GM18498 (cell line): ENCODE measurements around the gene FGF3.

Source experiments
- ATAC-seq: cut with Tn5 transposase; IDR thresholded peaks from one replicate; pipeline ENCODE4 v1.9.1; 2021; ENCODE audit warnings: mild to moderate bottlenecking, moderate library complexity; ENCODE audit not compliant: unreplicated experiment

Gene FGF3

DNA sequence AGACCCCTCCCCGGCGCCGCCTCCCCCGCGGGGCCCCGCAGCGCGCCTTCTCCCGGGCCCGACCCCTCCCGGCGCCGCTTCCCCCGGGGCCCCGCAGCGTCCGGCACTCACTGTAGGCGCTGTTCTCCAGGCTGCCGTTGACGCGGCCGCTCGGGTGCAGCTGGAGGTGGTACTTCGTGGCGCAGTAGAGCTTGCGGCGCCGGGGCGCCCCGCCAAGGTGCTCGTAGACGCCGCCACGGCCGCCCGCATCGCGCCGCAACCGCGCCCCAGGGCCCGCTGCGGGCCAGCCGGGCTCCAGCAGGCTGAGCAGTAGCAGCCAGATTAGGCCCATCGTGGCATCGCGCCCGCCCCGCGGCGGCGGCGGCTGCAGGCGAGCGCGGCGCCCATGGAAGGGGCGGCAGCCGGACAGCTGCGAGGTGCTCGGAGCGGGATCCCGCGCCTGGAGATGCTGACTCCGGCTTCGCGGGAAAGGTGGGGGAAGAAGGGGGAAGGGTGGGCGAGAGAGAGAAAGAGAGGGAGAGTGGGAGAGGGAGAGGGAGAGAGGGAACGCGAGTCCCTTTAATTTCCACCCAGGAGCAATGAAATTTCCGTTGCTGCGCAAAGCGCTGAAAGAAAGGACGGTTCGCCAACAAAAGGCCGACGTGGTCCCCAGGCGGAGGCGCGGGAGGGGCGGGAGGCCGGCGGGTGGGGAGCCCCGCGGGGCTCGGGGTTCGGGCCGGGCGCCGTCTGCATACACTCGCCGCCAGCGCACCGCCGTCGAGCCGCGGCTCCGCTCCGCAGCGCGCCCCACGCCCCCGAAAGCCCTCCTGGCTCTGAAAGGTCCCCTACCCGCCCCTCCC, at the start of gene FGF3:
FGF3 (minus strand) TSS at position 814 of the 839 bp plus-strand sequence; CDS start at position 331, 483 bp downstream.
- ATAC-seq: no peak

DNA sequence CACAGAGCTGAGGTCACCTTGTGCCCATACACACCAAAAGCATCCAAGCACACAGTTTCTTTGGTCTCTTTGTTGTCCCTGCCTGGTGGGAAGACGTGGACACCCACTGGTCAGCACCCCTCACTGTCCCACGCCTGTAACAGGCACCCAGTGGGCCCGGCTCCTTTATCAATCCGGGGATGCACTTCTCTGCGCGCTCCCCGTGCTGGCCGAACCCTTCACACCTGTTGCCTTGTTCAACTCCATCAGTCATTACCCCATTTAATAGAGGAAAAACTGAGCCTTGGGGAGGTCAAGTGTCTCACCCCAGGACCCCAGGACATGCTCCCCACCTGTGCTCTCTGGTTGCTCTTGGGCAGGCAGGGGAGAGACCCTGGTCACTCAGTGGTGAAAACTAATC, 49.7 kb upstream of the FGF3 start:
- ATAC-seq: no peak

DNA sequence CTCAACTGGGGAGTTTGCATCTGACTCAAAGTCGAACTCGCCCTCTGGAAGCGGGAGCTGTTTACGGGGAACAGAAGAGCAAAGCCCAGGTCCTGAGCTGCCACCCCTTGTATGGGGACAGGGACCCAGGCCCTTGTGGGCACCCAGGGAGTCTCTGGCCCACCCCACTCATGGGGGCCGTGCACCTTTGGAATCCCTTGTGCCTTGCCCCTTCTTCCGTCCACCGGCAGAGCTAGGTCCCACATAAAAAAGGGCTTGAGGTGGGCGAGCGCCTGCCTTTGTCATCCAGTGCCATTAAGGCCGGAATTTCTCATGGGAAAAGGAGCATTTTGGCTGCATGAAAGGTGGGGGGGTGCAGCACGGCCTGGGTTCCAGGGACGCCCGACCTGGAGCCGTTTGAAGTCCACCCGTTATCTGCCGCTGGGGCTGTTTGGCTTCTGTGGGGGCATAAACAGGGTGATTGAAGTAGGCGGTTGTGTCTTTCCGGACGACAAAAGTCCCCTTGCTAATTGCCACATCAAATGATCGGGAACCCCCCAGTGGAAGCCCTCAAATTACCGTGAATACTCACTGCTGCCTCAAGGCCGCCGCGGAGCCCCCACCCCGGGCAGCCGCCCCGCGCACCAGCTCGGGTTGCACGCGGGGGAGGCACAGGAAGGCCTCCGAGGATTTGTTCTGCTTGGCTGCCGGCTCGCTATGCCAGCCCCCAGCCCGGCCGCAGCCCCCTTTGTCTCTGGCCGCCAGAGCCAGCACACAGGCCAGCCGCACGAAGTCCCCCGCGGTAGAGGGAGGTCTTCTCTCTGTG, 49.0 kb upstream of the FGF3 start:
- no peak for ATAC-seq

DNA sequence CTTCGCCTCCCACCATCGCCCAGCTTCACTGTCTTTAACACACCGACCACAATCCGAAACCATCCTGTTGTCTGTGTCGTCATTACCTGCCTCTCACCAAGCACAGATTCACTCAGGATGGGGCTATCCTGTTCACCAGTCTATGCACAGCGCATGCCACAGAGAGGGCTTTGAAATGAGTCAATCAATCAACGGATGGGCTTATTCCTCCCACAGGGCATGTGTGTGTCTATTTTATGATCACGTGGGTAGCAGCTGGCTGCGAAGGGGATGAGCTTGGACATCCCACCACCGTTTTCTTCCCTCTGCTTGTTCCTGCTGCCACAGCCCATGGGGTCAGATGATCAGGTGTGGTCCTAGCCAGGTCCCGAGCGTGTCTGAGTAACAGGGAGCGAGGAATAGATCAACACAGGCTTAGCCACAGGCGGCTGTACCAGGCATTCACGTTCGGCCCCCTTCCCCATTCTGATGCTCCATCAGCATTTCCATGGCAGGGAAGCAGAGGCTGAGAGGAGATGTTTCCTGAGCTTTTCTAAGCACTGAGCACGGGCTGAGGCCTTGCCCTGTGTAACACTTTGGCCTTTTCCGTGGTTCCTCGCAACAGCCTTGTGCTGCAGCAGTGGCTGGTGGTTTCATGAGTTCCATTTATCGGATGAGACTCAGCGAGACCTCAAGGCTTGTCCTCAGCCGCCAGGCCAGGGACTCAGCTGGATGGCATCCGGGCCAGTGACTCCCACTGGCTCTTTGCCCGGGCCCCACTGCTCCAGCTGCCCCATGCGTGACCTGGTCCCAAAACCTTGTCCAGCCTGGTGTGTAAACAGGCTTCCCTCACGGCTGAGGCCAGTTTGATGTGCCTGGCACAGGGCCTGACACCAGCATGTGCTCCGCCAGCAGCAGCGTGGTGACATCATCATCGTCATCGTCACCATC, 48.1 kb upstream of the FGF3 start:
- no peak for ATAC-seq

DNA sequence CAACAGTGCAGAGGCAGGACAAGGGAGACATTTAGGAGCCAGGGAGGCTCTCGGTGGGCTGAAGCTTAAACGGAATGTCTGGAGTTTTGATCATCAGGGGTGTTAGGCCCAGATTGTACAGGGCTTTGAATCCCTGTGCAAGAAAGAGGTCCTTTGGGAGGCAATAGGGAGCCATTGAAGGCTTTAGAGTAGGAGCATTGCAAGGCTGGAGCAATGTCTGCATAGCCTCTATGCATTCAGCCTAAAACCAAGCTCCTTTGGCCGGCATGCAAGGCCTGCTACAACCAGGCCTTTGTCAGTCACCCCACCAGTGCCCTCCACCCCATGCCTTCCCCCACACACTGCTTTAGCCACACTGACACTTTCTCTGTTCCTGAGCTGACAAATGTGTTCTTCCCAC, 47.4 kb upstream of the FGF3 start:
- ATAC-seq: no peak

DNA sequence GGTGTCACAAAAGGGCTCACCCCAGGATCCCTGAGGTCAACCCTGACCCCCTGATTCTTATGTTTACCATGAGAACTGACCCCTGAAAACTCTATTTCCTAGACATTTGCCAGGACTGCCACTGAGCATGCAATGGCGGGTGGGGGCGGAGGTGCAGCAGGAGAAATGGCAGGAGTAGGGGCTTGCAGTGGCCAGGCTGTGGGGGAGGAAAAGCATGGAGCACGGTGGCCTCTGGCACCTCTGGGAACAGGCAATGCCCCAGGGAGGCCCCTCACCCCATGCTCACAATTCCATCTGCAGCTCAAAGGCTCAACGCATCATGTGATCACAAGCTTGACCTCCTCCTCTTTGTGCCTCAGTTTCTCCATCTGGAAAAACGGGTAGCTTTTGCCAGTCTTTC, 46.5 kb upstream of the FGF3 start:
- no peak for ATAC-seq

DNA sequence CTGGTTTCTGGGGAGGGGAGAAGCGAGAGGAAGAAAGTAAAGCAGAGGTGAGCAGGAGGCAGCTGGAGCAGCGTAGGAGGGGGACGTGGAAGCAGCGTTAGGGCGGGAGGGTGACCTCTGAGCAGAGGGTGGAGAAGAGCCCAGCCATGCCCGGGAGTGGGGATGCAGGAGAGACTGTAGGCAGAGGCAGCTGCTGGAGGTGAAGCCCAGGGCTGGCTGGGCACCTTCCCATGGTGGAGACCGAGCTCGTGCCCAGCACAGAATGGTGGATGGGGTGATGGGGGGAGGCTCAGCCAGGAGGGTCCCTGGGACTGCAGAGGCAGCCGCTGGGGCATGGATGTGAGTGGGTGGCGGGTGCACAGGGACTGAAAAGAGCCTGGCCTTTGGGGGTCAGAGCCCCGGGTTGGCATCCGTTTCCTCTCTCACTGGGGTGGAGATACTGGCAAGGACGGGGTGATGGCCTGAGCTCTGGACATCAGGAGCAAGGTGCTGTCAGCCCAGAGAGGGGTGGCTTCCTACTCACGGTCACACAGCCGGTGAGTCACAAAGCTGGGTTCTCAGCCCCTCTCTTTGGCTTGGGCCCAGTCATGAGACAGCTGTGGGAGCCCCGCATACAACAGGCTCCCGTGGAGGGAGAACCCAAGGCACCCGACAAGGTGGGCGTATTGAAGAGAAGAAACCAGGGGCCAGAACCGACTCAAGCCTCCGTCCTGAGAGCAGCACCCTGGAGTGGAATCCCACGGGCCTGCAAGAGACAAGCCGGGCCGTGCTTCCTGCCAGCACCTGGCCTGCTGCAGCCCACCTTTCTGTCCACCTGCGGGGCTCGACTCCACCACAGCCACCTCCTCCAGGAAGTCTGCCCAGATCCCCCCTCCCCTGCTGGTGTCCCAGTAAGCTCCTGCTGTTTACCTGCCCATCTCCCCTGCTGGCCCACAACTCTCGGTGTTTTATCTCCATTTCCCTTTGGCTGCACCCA, 45.8 kb upstream of the FGF3 start:
- no peak for ATAC-seq

DNA sequence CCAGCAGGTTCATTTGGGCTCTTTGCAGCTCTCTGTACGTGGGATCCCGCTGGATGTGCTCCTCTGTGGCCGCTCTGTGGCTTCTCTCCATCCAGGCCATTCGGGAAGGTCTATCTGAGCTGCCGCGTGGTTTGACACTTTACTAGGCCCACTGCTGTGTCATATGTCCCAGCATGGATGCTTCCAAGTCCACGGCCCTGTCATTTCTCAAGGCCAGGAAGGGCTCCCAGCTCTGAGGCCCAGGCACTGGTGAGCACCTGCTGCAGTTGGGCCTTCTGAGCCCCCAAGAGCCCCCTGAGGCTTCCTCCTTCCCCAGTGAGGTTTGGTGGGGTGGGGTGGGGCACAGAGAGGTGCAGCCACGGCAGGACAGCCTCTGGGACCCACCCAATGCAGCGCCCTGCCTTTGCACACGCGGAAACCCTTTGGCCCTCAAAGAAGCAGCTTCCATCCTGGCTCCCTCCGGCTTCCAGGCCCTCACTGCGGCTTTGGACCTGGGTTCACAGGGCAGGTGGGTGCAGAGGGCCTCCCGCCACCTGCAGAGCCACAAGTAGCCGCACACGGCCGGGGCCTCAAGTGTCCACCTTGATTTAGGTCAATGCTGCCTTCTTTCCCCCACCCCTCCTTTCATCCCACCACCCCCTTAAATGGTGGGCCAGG, 44.5 kb upstream of the FGF3 start:
- ATAC-seq: no peak

DNA sequence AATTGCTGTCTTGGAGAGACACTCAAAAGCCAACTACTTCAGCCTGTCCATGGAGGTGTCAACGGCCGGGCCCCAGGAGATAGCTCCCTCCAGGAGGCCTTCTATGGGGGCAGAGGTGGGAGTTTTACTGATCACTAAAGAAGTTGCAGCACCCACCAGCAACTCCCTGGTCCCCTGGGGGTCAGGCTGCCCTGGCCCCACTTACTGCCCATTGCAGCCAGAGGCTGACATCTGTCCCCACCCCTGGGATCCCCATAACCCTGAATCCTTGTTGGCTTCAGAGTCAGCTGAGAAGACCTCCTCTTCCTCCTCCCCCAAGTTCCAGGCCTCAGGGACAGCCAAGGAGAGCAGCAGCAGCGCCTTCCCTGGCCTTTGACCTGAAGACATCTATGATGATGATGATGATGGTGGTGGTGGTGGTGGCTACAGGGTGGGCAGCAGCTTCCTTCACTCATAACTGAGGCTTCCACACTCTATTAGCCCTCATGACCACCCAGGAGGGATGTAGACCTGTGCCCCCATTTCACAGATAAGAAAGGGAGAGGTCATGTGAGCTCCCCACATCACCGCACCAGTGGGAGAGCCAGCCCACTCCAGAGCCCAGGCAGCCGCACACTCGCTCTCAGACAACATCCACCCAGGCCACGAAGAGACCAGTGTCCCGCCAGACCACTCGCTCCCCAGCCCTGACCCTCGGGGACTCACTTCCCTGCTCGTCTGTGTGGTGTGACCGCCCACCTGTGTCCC, 43.8 kb upstream of the FGF3 start:
- ATAC-seq: no peak

DNA sequence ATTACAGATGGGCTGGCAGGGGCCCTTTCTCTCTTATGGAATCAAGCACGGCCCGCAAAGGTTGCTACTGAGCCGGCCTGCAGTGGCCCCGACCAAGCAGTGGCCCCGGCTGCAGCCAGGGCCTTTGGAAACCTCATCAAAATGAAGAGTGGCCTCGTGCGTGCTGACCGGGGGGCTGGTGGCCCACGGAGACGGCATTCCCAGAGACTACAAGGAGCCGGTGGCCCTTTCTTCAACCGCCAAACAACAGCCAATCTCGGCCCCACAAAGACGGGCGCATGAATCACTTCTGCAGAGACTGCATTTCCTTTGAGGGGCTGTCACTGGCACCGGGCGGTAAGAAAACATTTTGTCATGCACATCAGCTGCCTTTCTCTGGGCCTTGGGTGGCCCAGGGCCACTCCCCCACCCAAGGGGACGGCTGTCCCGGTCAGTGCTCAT, 43.1 kb upstream of the FGF3 start:
- ATAC-seq: no peak

DNA sequence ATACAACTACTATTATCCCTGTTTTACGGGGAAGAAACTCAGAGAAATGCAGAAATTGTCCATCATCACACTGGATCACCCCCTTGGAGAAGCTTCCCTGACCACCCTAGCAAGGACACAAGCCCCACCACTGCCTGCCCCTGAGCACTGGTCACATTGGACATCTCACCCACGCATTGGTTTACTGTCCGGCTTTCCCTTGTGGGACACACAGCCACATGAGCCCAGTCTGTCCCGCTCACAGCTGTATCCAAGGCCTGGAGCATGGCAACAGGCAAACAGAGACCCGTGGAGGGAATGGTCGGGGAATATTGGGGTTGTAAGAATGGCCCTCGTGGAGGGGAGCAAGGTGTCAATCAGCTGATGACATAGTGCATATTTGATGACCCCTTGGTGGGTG, 42.7 kb upstream of the FGF3 start:
- no peak for ATAC-seq

DNA sequence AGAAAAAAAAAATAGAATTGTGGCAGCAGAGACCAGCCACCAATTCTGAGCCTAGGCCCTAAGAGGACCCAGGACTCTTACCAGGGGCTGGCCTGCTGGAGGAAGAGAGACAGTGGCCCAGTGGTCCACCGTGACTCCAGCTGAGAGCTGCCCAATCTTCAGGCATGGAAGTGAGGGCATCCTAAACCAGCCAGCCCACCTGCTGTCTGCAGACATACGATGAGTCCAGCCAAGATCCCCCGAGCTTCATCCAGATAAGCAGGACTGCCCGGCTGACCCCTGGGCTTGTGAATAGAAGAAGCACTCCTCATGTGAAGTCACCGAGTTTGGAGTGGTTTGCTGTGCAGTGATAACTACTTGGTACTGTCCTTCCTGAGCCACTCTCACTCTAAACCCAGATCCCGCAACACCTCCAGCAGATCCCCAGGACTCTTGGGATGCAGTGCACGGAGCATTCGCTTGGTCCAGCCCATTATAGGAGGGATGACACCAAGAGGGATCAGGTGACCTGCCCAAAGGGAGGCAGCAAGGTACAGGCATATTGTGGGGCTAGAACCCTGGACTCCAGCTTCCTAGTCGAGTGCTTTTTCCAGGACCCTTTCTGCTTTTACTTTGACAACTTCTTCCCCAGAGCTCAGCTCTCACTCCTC, 41.7 kb upstream of the FGF3 start:
- ATAC-seq: no peak

DNA sequence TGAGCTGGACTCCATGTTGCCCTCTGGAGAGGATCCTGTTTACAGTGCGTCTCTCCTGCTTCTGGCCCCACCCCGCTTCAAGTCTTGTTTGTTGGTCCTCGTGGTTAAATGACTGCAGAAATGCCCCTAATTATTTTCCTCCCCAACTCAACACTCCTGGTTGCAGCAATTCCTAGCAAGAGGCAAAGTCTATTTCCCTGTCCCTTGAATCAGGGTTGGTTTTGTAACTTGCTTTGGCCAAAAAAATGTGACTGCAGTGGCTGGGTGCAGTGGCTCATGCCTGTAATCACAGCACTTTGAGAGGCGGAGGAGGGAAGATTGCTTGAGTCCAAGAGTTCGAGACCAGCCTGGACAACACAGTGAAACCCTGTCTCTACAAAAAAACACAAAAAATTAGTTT, 41.0 kb upstream of the FGF3 start:
- no peak for ATAC-seq

DNA sequence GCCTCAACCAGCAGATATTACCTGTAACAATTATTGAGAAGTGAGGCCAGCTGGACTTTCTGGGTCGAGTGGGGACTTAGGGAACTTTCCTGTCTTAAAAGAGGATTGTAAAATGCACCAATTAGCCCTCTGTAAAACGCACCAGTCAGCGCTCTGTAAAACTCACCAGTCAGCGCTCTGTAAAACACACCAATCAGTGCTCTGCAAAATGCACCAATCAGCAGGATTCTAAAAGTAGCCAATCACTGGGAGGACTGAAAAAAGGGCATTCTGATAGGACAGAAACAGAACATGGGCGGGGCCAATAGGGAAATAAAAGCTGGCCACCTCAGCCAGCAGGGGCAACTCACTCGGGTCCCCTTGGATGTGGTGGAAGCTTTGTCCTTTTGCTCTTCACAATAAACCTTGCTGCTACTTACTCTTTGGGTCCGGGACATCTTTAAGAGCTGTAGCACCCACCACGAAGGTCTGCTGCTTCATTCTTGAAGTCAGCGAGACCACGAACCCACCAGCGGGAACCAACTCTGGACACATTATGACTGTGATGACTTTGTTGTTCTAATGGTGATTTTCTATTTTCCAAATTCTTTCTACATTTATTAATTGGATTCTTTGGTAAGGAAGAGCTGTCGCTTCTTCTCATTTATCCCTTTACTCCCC, 40.2 kb upstream of the FGF3 start:
- no peak for ATAC-seq

DNA sequence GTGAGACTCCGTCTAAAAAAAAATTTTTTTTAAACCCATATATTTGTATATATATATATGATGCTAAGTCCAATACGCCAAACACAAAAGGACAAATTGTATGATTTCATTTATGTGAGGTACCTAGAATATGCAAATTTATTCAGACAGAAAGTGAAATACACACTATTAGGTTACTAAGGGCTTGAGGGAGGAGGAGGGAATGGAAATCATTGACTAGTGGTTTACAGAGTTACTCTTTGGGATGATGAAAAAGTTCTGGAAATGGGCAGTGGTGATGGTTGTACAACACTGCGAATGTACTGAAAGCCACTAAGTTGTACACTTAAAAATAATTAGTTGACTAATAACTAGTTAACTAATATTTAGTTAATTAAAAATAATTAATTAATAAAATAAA, 36.2 kb upstream of the FGF3 start:
- ATAC-seq: no peak

DNA sequence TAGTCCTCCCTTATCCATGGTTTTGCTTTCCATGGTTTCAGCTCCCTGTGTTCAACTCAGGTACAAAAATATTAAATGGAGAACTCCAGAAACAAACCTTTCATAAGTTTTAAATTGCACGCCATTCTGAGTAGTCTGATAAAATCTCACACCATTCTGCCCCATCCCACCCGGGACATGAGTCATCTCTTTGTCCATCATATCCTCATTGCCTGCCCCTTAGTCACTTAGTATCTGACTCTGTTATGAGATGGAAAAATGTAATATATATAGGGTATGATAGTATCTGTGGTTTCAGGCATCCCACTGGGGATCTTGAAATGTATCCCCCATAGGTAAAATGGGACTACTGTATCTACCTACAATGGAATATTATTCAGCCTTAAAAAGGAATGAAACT, 35.5 kb upstream of the FGF3 start:
- ATAC-seq: no peak

DNA sequence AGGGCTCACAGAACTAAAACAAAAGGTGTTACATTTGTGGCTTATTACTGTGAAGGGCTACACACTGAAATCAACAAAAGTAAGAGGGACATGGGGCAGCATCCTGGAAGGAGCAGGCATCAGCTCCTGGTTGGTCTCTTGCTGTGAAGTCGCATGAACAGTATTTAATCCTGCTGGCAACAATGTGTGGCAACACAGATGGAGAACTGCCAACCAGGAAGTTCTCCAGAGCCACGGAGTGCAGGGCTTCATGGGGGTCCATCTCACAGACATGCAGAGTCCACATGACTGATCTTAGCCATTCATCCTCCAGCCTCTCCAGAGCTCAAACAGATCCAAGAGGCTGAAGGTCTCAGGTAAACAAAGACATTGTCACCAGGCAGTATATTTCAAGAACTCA, 32.8 kb upstream of the FGF3 start:
- no peak for ATAC-seq

DNA sequence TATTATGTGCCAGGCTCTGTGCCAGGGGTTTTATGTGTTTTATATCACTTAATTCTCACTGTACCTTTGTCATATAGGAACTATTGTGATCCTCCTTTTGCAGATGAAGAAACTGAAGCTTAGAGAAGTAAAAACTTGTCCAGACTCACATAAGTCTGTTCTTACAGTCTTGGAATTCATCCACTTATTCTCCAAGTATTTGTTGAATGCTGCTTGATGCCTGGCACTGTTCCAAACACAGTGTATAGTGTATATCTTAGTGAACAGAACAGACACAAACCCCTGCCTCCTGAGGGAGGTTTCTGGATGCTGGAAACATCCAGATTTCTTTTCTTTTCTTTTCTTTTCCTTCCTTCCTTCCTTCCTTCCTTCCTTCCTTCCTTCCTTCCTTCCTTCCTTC, 29.0 kb upstream of the FGF3 start:
- ATAC-seq: no peak
